Uterus (tissue), 4 donors: ENCODE results near the gene ZAP70. TPM values are rescaled to one million over a fixed set of nuclear protein-coding genes. Genes with fewer than 3 reads are reported as not detected.

Experiments used
- DNase-seq, 2 donors: peaks; one replicate each; pipeline ENCODE4 v3.0.0-alpha.2; 2019 to 2020
- H3K27ac ChIP-seq, 2 donors: fragments of 200-600 bp; sonication (generic); 1 replicate in 1 of 2; 2 replicates in 1 of 2; pipeline ENCODE4 v1.5.1; 2016 to 2018
- H3K27me3 ChIP-seq, 2 donors: fragments of 200-600 bp; sonication (generic); one replicate each; pipeline ENCODE4 v1.5.1; 2018 to 2019; ENCODE audit warnings: control low read depth in 1 of 2
- H3K36me3 ChIP-seq, 2 donors: fragments of 200-600 bp; sonication (generic); one replicate each; pipeline ENCODE4 v1.5.1; 2019; ENCODE audit warnings: control low read depth in 1 of 2
- H3K4me1 ChIP-seq, 2 donors: fragments of 200-600 bp; sonication (generic); one replicate each; pipeline ENCODE4 v1.5.1; 2018 to 2019; ENCODE audit warnings: control low read depth in 1 of 2
- H3K4me3 ChIP-seq, 2 donors: fragments of 200-600 bp; sonication (generic); 1 replicate in 1 of 2; 2 replicates in 1 of 2; pipeline ENCODE4 v1.5.1; 2018 to 2019; ENCODE audit warnings: mild to moderate bottlenecking in 1 of 2
- H3K9me3 ChIP-seq, 2 donors: fragments of 200-600 bp; sonication (generic); one replicate each; pipeline ENCODE4 v1.5.1; 2019; ENCODE audit warnings: control low read depth in 1 of 2
- POLR2A ChIP-seq, 2 donors: fragments of 450-650 bp; IDR thresholded peaks; one replicate each; pipeline ENCODE4 v1.6.1; 2016; ENCODE audit warnings: antibody characterized with exemption in 2 of 2, mild to moderate bottlenecking in 1 of 2, moderate library complexity in 1 of 2
- intact Hi-C: fragments of 100-400 bp; cut with DNase I; formaldehyde crosslinking; loops from one replicate; pipeline ENCODE4 v1.15.1; 2023; ENCODE audit warnings: low total_unique reads
- total RNA-seq, 4 donors: library from RNA; depleted of rRNA in 3 of 4; stranded (reverse); fragments of >200 nt in 3 of 4; gene quantifications; one replicate each; pipeline versions ENCODE4 v1.1.0 to v1.2.4, GENCODE V29; 2014 to 2023
- TF ChIP-seq, protein P1 (sequence below), 4 experiments: fragments of 200-600 bp in 2 of 4; fragments of 450-650 bp in 2 of 4; sonication (generic) in 2 of 4; IDR thresholded peaks; one replicate each; pipeline ENCODE4 v1.5.1; 2016 to 2019; ENCODE audit warnings: antibody characterized with exemption in 4 of 4, mild to moderate bottlenecking in 2 of 4, moderate library complexity in 1 of 4
- donor health status: DM: yes; HTN: yes; CAD: no.

Gene ZAP70
- total RNA-seq, 4 donors from 2014 or later, result 3.3 to 11.2 (median 5.1) TPM

DNA sequence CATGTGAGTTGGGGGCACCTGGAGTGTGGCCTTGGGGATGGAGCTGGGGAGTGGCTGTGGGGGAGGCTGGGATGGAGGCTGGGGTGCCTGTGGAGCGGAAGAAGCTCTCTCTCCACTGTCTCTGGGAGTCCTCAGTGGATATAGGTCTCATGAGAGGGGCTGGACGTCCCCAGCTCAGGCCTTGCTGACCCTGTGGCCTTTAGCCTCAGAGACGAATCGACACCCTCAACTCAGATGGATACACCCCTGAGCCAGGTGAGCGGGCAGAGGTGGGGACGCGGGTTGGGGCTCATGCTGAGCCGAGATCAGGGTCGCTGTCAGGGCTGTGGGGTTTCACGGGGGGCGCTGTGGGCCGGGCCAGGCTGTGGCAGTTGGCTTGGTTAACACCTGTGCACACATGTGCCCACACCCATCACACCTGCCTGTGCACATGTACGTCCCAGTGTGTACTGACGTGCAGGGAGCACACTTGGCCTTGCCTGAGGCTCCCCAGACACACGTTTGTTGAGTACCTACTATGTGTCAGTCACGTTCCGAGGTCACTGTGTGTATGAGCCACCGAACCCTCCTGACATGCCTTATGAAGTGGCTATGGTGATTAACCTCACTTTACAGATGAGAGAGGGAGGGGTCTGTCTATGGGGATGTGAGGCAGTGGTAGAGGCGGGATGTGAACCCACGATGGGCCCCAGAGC, 20.1 kb downstream of the ZAP70 start:
- Histone ChIP-seq H3K4me3 (no peak overlapping the region), H3K27ac (no peak overlapping the region), H3K4me1 (no peaks in the 10 kb centered on the region), H3K9me3 (peaks cover 0 to 4% of the 10 kb centered on the region in 2 donors), H3K36me3 (no peaks in the 10 kb centered on the region), H3K27me3 (no peaks in the 10 kb centered on the region)
- no peak for DNase-seq
- TF ChIP-seq POLR2A (IDR thresholded peaks at IDR 0.05), result no peak
- TF ChIP-seq, protein P1, sequence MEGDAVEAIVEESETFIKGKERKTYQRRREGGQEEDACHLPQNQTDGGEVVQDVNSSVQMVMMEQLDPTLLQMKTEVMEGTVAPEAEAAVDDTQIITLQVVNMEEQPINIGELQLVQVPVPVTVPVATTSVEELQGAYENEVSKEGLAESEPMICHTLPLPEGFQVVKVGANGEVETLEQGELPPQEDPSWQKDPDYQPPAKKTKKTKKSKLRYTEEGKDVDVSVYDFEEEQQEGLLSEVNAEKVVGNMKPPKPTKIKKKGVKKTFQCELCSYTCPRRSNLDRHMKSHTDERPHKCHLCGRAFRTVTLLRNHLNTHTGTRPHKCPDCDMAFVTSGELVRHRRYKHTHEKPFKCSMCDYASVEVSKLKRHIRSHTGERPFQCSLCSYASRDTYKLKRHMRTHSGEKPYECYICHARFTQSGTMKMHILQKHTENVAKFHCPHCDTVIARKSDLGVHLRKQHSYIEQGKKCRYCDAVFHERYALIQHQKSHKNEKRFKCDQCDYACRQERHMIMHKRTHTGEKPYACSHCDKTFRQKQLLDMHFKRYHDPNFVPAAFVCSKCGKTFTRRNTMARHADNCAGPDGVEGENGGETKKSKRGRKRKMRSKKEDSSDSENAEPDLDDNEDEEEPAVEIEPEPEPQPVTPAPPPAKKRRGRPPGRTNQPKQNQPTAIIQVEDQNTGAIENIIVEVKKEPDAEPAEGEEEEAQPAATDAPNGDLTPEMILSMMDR (IDR thresholded peaks at IDR 0.05), result no peak
- intact Hi-C loops, result no loop called here

DNA sequence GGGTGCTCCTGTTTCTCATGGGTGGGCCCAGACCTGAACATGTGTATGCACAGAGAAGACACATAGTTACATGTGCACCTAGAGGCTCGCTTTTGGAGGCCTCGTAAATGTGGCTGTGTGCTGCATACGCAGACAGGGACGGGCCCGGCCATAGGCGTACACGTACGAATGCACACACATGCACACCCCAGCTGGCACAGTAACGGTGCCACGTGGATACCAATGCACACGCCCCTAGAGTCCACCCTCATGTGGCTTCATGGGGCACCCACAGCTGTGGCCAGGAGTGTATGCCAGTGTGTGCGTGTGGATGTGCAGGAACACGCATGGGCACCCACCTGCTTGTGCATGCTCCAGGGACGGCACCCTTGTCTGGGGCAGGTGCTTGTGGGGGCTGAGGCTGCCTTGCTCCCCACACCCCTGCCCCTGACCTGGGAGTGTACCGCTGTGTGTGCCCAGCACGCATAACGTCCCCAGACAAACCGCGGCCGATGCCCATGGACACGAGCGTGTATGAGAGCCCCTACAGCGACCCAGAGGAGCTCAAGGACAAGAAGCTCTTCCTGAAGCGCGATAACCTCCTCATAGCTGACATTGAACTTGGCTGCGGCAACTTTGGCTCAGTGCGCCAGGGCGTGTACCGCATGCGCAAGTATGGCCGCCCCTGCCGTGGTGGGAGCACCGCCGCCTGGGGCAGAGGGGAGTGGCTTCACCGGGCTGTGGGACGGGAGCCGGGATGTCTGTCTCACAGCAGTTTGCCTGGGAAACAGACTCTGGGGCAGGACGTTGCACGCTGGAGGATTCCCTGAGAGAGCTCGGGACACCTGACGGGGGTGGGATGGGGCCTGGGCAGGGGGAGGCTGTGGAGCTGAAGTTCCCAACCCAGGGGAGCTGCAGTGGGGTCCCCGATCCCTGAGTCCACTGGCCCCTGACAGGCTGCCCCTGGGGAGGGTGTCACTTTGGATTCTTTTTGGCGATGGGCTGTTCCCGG, 21.0 kb downstream of the ZAP70 start:
- H3K36me3 ChIP-seq, result no peaks in the 10 kb centered on the region
- no peak overlapping the region for H3K27ac ChIP-seq
- no peaks in the 10 kb centered on the region for H3K27me3 ChIP-seq
- TF ChIP-seq, protein P1 (IDR thresholded peaks at IDR 0.05), result no peak
- TF ChIP-seq POLR2A (IDR thresholded peaks at IDR 0.05), result no peak
- no peak overlapping the region for H3K4me3 ChIP-seq
- no peaks in the 10 kb centered on the region for H3K4me1 ChIP-seq
- peaks cover 0 to 4% of the 10 kb centered on the region in 2 donors for H3K9me3 ChIP-seq
- intact Hi-C loops, result no loop called here
- no peak for DNase-seq

DNA sequence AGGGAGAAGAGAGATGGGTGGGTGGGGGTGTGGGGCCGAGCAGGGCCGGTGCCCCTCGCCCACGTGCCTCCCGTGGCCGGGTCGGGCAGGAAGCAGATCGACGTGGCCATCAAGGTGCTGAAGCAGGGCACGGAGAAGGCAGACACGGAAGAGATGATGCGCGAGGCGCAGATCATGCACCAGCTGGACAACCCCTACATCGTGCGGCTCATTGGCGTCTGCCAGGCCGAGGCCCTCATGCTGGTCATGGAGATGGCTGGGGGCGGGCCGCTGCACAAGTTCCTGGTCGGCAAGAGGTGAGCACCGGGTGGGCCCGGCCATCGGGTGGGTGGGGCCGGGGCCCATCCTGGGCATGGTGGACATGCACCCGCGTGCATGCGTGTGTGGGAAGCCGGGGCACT, 21.8 kb downstream of the ZAP70 start:
- H3K9me3 ChIP-seq, result peaks cover 0 to 3% of the 10 kb centered on the region in 2 donors
- intact Hi-C loops, result no loop called here
- H3K27ac ChIP-seq, result no peak overlapping the region
- H3K36me3 ChIP-seq, result no peaks in the 10 kb centered on the region
- H3K4me1 ChIP-seq, result no peaks in the 10 kb centered on the region
- H3K4me3 ChIP-seq, result no peak overlapping the region
- no peaks in the 10 kb centered on the region for H3K27me3 ChIP-seq
- no peak for TF ChIP-seq POLR2A (IDR thresholded peaks at IDR 0.05)
- TF ChIP-seq, protein P1 (IDR thresholded peaks at IDR 0.05), result no peak
- no peak for DNase-seq

DNA sequence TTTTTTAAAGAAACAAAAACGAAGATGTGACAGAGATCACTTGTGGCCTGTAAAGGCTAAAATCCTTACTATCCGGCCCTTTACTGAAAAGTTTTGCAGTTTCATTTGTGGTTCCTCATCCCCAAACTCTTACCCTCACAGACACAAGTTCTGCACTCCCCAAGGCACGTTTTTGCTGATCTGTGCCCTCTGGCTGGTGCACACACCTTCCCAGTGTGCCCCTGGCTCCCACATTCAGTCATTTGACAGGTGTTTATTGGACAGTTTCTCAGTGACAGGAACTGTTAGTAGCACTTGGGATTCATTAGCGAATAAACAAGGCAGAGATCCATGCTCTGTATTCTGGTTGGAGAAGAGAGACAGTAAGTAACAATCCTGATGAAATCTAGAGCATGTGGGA, 22.8 kb downstream of the ZAP70 start:
- intact Hi-C loops, result no loop called here
- no peak for TF ChIP-seq POLR2A (IDR thresholded peaks at IDR 0.05)
- TF ChIP-seq, protein P1 (IDR thresholded peaks at IDR 0.05), result no peak
- Histone ChIP-seq H3K27ac (no peak overlapping the region), H3K9me3 (no peaks in the 10 kb centered on the region), H3K4me3 (no peak overlapping the region), H3K4me1 (no peaks in the 10 kb centered on the region), H3K27me3 (no peaks in the 10 kb centered on the region), H3K36me3 (no peaks in the 10 kb centered on the region)
- no peak for DNase-seq
